ENCODE measurements around the gene AK4.
"Not testable (repeated sequence)": the region's sequence is repeated elsewhere in the genome, so short reads cannot be mapped to it uniquely, and the experiment has no call there.

The AK4 gene

DNA sequence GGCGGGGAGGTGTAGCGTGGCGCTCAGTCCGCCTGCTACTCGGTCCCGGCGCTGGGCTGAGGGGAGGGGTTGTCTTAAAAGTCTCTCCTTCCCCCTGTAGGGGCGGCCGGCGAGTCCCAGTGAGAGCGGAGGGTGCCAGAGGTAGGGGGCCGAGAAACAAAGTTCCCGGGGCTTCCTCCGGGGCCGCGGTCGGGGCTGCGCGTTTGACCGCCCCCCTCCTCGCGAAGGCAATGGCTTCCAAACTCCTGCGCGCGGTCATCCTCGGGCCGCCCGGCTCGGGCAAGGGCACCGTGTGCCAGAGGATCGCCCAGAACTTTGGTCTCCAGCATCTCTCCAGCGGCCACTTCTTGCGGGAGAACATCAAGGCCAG lies at the start of gene AK4:
Gene AK4, plus strand, starts transcription at position 26 of the 370 bp plus-strand sequence. Its CDS starts 205 bp downstream, at position 231.
- not testable (repeated sequence) for DNase-seq (ENCODE audit: low read depth)

DNA sequence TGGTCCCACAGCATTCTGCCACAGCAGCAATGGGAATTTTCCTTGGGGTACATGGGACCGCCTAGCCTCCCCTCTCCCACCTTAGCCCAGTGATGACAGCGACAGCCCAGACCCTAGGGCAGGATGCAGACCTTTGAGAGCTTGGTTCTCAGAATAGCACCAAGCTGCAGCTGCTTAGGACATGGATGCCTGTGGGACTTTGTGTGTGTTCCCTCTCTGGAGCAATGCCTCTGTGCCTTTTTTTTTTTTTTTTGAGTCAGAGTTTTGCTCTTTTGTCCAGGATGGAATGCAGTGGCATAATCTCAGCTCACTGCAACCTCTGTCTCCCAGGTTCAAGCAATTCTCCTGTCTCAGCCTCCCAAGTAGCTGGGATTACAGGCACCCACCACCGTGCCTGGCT lies 44.2 kb upstream of the AK4 start:
- no peak for DNase-seq (ENCODE audit: low read depth)

DNA sequence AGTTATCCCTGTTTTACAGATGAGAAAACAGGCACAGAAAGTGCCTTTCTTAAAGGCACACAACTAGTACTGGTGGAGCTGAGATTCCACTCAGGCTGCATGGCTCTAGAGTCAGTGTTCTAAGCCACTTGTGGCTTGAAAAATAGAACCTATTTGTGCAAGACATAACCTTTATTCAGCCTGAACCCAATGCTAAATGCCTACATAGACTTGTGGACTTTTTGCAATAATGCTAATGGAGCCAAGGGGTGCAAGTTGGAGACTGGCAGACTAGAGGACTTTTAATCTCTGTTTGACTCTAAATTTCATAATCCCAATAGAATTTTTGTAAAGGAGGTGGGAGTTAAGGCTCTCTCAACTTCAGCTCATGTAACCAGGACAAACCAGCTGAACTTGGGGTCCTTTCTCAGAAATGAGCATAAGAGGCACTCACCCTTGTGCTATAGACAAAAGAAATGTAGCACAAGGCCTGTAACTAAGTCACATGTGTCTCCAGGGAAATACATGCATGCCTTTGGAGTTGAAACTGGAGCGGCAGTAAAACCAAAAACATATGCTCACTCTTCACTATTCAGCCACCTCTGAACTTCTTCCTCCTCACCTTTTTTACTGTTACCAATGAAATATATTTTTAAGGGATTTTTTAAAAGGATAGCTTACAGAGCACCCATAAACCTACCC lies 43.0 kb upstream of the AK4 start:
- DNase-seq (ENCODE audit: low read depth): no peak

DNA sequence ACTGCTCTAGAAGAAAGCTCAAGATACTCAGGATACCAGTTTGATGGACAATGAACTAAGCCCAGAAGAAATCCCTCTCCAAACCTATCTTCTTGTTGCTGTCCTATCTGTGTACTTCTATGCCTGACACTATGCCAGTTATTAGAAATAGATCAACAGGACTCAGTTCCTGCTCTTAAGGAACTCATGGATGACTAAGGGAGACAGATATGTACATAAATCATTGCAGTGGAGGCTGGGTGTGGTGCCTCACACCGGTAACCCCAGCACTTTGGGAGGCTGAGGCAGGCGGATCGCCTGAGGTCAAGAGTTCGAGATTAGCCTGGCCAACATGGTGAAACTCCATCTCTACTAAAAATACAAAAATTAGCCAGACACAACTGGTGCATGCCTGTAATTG lies 42.4 kb upstream of the AK4 start:
- DNase-seq (ENCODE audit: low read depth): no peak

DNA sequence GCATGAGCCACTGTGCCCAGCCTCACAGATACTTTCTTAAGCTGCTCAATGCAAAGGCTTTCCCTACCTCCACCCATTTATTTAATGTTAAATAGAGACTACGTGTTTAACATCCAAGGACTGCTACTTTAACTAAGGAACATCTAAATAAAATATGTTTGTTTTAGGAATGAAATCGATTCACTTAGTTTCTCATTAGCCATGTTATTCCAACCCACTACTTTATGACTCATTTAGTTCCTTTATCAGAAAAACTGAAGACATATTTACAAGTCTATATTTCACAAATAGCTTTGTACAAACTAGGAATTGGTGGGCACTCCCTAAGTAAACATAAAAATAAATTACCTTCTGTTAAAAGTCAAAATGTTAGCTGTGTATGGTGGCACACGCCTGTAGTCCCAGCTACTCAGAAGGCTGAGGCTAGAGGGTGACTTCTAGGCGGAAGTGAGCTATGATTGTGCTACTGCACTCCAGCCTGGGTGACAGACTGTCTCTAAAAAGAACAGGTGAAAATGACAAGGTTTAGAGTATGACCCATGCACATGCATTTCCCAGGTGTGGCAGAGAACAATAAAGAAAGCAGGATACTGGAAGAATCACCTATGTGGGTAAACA lies 39.9 kb upstream of the AK4 start:
- DNase-seq (ENCODE audit: low read depth): no peak

DNA sequence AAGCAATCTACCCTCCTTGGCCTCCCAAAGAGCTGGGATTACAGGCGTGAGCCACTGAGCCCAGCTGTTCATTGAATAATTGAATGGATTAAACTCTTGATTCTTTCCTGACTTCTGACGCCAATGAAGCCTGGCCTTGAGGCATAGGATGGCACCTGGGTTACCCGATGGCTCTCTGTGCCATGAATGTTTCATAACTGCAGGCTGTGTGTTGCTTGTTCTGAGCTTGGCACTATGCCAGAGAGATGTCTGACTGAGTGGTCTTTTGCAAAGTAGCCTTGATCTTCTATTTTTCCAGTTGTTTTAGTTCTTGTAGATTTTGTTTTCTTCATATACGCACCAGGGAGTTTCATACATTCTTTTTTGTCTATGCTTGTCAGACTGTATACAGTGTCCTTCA lies 38.5 kb upstream of the AK4 start:
- no peak for DNase-seq (ENCODE audit: low read depth)

DNA sequence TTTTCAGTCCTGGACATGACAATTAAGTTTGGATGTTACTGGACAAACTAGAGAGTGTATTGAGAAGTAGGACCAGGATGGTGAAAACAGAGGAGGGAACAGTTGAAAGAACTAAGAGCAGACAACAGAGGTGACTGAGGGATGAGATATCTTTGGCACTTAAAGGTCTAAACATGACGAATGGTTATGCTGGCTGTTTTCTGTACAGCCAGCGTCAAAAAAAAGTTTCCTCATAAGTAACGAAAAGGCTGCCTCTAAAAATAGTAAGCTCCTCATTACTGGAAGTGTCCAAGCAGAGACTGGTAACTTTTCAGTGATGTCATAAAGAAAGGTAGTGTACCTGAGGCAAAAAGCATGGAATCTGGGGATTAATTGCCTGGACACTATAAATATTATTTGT lies 35.2 kb upstream of the AK4 start:
- DNase-seq (ENCODE audit: low read depth): no peak

DNA sequence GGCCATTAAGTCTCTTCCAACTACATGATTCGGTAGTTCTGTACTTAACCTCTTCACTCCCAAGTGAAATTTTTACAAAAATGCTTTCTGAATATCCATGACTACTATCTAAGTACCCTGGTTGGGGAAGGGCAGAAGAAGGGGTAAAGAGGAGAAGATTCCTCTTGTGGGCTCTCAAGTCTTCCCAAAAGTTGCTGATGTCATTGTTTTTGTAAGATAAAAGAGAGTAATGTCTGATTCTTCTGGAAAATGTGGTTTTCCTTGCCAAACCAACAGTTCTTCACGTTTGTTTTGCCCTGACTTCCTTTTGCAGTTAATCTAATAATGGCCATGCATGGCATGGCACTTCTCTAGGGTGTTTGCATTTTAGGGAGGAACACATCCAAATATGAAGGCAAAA lies 34.7 kb upstream of the AK4 start:
- DNase-seq (ENCODE audit: low read depth): no peak

DNA sequence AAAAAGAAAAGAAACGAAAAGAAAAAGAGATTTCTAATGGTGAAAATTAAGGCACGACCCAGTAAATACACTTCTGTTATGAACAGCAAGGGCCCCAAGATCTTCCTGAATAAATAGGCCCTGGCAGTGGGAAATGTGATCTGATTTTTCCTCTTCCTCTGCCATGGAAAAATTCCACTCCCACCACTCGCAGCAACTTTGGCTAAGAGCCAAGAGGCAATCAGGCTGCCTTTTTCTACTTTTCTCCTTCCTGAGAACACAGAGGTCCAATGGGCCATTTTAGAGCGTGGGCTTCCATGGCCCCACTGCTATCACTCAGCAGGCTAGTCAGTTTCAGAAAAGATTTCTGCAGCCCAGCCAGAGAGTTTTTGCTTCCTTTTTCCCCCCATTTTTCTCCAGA lies 33.7 kb upstream of the AK4 start:
- no peak for DNase-seq (ENCODE audit: low read depth)

DNA sequence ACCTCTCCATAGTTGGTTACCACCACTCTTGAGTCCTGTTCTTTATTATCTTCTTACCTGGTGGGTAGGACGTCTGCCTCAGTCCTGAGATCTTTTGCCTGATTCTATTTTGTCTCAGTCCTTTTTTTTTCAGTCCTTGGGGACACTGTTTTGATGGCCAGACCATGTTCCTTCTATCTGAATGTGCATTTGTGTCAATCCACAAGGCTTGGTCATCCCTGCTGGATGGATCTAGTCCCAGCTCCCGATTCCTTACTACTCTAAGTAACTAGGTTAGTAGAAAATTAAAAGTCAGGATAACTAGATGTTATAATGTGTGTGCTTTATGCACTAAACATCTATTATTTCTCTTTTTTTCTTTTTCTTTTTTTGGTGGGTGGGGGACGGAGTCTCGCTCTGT lies 28.1 kb upstream of the AK4 start:
- peak; percentile 65 for DNase-seq (ENCODE audit: low read depth)

DNA sequence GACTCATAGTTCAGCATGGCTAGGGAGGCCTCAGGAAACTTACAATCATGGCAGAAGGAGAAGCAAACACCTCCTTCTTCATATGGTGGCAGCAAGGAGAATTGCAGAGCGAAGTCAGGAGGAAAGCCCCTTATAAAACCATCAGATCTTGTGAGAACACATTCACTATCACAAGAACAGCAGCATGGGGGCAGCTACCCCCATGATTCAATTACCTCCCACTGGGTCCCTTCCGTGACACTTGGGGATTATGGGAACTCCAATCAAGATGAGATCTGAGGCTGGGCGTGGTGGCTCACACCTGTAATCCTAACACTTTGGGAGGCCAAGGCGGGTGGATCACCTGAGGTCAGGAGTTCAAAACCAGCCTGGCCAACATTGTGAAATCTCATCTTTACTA lies 18.9 kb upstream of the AK4 start:
- not testable (repeated sequence) for DNase-seq (ENCODE audit: low read depth)

DNA sequence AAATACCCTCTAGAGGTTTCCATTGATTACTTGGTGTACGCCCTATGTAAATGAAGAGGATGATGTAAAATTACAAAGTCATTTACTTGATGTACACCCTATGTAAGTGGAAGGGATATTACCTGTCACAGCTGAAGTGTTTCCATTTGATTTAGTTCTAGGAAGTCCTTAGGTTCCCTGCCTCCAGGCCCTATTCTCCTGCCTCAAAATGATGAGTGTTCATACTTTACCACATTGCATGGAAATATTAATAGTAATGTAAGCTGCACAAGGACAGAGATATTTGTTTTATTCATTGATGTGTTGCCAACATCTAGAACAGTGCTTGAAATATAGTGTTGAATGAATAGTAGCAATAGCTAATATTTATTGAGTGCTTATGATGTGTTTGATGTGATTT lies 9.5 kb upstream of the AK4 start:
- no peak for DNase-seq (ENCODE audit: low read depth)

DNA sequence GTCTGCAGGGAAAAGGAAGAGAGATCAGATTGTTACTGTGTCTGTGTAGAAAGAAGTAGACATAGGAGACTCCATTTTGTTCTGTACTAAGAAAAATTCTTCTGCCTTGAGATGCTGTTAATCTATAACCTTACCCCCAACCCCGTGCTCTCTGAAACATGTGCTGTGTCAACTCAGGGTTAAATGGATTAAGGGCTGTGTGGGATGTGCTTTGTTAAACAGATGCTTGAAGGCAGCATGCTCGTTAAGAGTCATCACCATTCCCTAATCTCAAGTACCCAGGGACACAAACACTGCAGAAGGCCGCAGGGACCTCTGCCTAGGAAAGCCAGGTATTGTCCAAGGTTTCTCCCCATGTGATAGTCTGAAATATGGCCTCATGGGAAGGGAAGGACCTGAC lies 8.2 kb upstream of the AK4 start:
- DNase-seq (ENCODE audit: low read depth): not testable (repeated sequence)

DNA sequence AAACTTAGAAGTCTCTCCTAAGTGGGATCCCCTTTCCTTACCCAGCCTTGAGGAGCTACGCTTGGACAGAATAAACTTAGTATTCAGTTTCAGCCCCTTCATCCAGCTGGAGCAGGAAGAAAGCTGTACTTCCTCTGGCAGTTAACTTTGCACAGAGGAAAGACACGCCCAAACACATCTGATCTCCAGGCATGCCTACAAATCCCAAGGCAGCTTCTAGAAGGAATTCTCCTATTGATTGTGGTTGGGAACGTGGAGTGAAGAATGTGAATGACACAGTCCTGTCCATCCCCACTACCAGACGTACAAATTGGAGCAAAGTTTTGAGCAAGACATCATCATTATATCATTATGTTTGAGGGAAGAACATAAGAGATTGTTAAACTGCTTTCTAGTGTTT lies 6.6 kb upstream of the AK4 start:
- peak; percentile 26 for DNase-seq (ENCODE audit: low read depth)

DNA sequence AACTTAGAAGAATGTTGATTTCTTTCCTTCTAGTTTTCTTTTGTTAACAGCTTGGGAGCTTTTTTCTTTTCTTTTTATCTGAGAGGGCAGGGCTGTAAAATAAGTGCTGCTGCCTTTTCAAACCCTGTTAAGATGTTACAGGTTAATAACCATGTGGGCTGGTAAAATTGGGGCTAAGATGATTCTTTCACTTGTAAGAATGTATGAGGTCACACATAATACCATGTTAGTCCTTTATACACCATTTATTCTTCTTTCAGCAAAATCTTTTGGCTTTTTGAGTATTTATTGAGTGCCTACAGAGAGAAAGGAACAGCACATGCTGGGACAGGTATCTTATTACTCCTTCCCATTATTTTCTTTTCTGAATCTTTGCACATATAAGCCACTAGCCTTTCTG lies 6.1 kb upstream of the AK4 start:
- DNase-seq (ENCODE audit: low read depth): no peak

DNA sequence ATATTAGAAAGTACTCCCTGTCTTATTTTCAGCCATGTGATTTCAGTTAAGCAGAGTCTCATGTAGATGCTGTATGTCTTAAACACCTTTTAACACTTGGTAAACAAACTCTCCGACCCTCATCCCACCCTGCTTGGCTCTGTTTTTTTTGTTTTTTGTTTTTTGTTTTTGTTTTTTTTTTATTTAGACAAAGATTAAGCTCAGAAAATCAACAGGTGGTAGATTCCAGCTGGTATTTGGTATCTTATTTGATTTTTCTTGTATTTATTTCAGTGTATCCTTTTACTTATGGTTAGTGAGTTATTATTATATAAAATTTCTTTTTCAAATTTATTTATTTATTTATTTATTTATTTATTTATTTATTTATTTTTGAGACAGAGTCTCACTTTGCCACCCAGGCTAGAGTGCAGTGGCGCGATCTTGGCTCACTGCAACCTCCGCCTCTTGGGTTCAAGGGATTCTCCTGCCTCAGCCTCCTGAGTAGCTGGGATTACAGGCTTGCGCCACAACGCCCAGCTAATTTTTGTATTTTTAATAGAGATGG lies 4.8 kb upstream of the AK4 start:
- DNase-seq (ENCODE audit: low read depth): not testable (repeated sequence)

DNA sequence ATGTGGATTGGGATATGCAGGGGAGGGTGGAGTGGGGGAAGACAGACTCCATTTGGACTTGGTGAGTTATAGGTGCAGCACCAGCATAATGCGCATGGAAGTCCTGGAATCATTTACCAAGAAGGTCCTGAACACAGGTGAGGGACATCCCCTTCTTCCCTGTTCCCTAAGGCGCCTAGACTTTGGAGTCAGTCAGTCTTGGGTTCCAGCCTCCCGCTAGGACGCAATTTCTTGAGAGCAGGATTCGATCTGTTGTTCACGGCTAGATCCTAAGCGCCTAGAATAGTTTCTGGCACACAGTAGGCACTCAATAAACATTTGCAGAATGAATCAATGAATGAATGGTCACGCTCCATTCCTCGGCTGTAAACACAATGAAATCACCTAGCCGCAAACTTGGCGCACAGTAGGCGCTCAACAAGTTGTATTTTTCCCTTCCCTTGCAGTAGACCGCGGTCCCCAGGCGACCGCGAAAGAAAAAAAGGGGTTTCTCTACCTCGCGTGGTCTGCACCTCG lies 1.0 kb upstream of the AK4 start:
- no peak for DNase-seq (ENCODE audit: low read depth)

DNA sequence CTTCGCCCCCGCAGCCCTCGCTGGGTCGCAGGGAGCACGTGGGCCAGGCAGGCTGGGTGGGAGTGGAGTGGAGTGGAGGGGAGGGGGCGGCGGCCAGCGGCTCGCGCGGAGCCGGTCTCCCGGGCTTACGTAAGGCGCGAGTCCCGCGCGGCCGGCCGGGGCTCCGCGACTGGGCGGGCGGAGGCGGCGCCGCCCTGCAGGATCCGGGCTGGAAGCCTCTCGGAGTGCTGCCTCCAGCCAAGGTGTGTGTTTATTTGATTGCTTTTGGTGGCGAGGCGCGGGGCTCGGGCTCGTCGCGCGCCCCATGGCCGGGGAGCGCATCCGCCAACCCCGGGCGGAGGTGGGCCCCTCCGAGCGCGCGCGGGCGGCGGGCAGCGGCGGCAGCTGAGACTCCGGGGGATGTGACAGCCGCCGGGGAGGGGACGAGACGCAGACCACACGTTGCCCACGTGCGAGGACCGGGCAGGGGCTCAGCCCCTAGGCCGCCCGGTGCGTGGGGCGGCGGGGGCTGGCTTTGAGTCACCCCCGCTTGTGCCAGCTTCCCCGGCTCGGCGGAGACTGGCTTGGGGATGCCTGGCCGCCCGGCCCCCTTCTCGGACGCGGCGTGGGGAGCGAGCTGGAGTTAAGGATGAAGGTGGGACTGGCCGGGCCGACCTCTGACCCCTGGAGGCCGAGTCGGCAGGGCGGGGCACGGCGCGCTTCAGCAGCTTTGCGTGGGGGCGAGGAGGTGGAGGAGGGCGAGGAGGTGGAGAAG lies 402 bp upstream of the AK4 start:
- DNase-seq (ENCODE audit: low read depth): peak; percentile 29

DNA sequence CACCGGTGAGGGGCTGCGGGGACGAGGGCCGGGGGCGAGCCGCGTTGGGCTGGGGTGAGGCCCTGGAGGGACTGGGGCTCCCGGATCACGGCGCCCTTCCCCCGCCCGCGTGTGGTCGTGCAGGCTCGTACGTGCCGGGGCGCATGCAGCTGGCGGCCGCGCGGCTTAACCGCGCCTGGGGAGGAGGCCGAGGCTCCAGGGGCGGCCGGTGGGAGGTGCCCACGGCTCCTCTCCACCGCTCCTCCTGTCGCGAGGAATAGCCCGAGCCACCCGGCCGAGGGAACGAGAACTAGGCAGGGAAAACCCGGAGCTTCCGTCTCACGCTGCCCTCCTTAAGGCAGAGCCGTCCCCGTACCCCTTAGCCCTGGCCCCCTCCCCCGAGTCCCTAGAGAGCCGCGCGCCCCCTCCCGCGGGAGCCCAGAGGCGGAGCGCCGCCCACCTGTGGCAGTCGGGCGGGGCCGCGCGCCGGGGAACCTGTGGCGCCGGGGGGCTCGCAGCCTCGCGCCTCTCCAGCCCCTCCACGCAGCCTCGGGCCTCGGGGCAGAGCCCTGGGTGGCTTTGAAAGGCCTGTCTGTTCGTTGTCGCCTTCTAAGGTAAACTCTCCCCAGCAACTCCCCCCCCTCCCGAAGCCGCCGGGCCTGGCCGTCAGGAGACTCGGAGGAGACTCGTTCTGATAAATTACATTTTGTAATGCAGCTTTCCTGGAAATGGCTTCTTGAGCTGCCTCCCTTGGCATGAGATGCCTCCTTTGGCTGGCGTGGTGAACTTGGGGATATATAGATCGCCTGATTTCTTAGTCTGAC lies 746 bp downstream of the AK4 start:
- peak; percentile 54 for DNase-seq (ENCODE audit: low read depth)

DNA sequence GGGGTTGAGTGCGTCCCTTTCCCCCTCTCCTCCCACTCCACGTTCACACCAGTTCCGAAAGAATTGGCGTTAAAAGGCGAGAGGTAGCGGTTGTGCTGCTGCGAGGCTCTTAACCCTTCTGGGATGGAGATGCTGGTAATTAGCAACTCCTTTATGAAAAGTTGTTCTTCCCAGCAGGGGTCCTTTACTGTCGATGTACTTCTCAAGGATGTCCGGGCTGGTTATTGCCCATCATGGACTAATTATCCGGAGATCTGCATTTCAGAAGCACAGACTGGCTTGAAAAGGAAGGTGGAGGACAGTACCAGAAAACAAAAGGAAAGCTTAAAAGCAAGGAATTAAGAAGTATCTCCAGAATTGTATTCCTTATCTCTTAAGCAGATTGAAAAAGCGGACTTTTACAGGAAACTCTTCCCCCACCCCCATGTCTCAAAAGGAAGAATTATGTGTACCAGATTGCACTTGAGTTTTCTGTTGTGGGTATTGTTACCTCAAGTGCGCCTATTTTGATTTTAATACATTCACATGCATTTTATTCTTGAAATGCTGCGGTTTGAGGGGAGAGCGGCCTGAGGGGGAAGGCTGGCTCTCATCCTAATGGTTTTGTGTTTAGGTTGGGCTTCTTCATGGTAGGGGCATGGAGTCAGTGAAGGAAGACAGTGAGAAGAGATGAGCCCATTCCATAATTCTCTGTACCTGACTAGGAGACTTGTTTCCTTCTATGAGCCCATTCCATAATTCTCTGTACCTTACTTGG lies 1.5 kb downstream of the AK4 start:
- peak; percentile 13 for DNase-seq (ENCODE audit: low read depth)

DNA sequence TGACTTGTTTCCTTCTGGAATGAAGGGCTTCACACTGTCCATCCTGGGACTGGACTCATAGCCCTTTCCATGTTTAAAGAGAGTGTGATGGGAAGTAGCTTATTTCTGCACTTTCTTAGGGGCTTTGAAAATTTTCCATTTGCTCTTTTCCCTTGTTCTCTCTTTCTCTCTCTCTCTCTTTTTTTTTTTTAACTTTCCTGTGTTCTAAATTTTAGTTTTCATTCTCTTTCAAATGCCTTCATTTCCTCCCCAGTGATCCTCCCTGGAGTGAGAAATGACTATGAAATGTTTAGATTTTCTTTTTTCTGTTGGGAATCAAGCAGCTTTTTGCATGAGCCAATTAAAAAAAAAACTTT lies 2.1 kb downstream of the AK4 start:
- DNase-seq (ENCODE audit: low read depth): no peak
